GM12875 (cell line): ENCODE data around the gene EEF2.

Experiments used
- H3K4me3 ChIP-seq: one replicate; pipeline ENCODE4 v1.5.1; 2011; ENCODE audit warnings: low read depth, low read length, control low read depth
- TF ChIP-seq, protein P1 (sequence below): IDR thresholded peaks from 2 replicates; pipeline ENCODE4 v1.5.1; 2011; ENCODE audit warnings: low read depth, mild to moderate bottlenecking, control low read depth, inconsistent platforms, low read length, moderate library complexity, borderline replicate concordance; ENCODE audit not compliant: insufficient read depth

Gene EEF2

DNA sequence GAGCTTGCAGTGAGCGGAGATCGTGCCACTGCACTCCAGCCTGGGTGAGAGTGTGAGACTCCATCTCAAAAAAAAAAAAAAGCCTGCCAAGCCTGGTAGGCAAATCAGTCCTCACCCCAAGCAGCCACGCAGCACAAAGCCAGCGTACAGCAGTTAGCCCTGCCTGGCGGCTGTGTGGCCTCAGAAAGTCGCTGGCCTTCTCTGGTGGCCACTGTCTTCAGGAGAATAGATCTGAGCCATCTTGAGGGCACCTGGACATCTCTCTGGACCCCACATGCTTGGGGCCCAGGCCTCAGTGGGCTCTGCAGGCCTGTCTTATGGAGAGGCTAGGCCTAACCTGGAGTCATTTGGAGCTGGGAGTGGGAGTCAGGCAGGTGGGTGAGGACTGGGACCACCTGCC lies 45.3 kb upstream of the EEF2 start:
- H3K4me3 ChIP-seq: no peak overlapping the region
- TF ChIP-seq, protein P1, sequence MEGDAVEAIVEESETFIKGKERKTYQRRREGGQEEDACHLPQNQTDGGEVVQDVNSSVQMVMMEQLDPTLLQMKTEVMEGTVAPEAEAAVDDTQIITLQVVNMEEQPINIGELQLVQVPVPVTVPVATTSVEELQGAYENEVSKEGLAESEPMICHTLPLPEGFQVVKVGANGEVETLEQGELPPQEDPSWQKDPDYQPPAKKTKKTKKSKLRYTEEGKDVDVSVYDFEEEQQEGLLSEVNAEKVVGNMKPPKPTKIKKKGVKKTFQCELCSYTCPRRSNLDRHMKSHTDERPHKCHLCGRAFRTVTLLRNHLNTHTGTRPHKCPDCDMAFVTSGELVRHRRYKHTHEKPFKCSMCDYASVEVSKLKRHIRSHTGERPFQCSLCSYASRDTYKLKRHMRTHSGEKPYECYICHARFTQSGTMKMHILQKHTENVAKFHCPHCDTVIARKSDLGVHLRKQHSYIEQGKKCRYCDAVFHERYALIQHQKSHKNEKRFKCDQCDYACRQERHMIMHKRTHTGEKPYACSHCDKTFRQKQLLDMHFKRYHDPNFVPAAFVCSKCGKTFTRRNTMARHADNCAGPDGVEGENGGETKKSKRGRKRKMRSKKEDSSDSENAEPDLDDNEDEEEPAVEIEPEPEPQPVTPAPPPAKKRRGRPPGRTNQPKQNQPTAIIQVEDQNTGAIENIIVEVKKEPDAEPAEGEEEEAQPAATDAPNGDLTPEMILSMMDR: no peak

GRCh38 chr19:4029247-4029614 lies 44.0 kb upstream of the EEF2 start:
- H3K4me3 ChIP-seq: no peak overlapping the region
- TF ChIP-seq, protein P1: no peak

GRCh38 chr19:4028334-4029246 lies 43.3 kb upstream of the EEF2 start:
- TF ChIP-seq, protein P1: no peak
- no peak overlapping the region for H3K4me3 ChIP-seq

- TF ChIP-seq, protein P1: no peak
- H3K4me3 ChIP-seq: no peak overlapping the region
Observed at GRCh38 chr19:4027146-4027545, 41.9 kb upstream of the EEF2 start.

GRCh38 chr19:4025317-4025716 lies 40.1 kb upstream of the EEF2 start:
- TF ChIP-seq, protein P1: no peak
- H3K4me3 ChIP-seq: no peak overlapping the region

DNA sequence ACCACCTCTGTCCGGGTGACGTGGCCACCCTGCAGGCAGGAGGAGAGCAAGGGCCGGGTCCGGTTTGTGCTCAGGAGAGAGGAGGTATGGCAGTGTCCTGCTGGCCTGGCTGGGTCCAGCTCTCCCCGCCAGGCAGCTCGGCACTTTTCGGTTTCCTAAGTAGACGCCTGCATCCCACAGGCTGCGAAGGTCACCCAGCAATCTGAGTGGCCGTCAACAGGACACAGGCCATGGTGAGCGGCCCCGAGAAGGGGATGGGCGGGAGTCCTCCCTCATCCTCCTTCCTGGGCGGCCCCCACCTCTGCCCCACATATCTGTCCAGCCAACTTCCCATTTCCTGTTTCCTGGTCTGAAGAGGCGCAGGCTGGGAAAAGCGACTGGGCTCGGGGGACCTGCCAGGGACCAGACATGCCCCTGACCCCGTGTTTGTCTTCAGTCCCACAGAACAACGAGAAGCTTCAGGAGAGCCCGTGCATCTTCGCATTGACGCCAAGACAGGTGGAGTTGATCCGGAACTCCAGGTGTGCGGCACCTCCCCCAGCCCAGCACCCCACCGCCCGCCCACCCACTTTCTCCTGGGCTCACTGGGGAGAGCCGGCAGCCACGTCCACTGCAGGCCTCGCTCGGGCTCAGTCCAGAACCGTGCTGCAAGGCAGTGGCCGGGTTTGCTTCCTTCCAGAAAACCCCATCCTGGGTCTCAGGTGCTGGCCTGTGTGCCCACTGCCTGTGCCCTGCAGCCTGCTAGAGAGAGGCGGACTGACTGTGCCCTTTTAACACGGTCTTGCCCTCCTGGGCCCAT lies 38.5 kb upstream of the EEF2 start:
- TF ChIP-seq, protein P1: no peak
- H3K4me3 ChIP-seq: no peak overlapping the region
